ENCODE data around the gene CTXND1.
A peak's percentile ranks its signal among the peaks of the same experiment; 100 is the strongest.
"Not testable (repeated sequence)": the region's sequence is repeated elsewhere in the genome, so short reads cannot be mapped to it uniquely, and the experiment has no call there.

The CTXND1 gene

DNA sequence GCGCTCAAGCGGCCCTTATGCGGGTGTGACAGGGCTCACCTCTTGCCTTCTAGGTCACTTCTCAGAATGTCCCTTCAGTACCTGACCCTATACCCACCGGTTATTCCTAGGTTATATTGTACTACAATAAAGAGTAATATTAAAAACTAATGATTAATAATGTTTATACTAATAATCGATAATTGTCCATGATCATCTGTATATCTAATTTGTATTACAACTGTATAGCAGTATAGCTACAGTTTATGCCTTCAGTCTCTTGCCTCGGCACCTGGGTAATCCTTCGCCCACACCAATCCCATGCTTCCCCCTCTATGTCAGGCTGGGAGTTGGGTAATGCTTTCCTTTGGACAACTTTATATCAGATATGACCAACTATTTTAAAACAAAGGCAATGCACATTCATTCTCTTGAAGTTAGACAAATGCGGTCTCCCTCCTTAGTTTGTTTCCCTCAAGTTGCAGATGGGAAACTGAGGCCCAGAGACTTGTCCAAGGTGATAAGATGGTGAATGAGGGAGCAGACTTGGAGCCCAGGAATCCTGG, 95.8 kb downstream of the CTXND1 start:
- DNase-seq (ENCODE audit: low spot score): no peak
- in situ Hi-C loops (cut with MboI; ENCODE audit: low pct_unique_long_range_greater_than_20kb, low sequenced_read_pairs, unreplicated experiment): loop anchor here (25.0 kb wide), 1 partner anchor 819 kb away; no protein-coding TSS in a partner anchor
- TF ChIP-seq, protein P1, sequence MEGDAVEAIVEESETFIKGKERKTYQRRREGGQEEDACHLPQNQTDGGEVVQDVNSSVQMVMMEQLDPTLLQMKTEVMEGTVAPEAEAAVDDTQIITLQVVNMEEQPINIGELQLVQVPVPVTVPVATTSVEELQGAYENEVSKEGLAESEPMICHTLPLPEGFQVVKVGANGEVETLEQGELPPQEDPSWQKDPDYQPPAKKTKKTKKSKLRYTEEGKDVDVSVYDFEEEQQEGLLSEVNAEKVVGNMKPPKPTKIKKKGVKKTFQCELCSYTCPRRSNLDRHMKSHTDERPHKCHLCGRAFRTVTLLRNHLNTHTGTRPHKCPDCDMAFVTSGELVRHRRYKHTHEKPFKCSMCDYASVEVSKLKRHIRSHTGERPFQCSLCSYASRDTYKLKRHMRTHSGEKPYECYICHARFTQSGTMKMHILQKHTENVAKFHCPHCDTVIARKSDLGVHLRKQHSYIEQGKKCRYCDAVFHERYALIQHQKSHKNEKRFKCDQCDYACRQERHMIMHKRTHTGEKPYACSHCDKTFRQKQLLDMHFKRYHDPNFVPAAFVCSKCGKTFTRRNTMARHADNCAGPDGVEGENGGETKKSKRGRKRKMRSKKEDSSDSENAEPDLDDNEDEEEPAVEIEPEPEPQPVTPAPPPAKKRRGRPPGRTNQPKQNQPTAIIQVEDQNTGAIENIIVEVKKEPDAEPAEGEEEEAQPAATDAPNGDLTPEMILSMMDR (IDR thresholded peaks at IDR 0.05; ENCODE audit: extremely low read depth, insufficient read depth, missing control alignments): no peak

- not testable (repeated sequence) for DNase-seq (ENCODE audit: low spot score)
- in situ Hi-C loops (cut with MboI; ENCODE audit: low pct_unique_long_range_greater_than_20kb, low sequenced_read_pairs, unreplicated experiment): loop anchor here (25.0 kb wide), 1 partner anchor 818 kb away; no protein-coding TSS in a partner anchor
Observed at GRCh38 chr15:80155378-80156175, 96.4 kb downstream of the CTXND1 start.

- in situ Hi-C loops (cut with MboI; ENCODE audit: low pct_unique_long_range_greater_than_20kb, low sequenced_read_pairs, unreplicated experiment): loop anchor here (25.0 kb wide), 1 partner anchor 818 kb away; no protein-coding TSS in a partner anchor
Observed at GRCh38 chr15:80155001-80155377, 97.0 kb downstream of the CTXND1 start.

DNA sequence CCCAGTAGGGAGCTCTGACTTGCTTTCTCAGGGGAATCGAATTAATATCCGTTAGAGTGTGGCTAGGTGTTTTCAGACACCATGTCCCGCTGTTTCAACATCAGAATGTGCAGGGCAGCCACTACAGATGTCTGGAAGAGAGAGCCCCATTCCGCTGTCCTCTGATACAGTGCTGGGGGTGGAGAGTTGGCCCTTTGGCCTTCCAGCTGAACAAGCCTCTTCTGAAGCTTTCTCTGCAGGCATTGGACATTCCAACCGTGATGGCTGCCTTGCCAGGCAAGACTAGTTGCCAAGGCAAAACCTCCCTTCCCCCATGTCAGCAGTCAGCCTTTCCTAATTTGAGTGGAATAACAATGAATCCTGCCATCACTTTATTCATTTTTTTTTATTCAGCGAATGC, 97.7 kb downstream of the CTXND1 start:
- in situ Hi-C loops (cut with MboI; ENCODE audit: low pct_unique_long_range_greater_than_20kb, low sequenced_read_pairs, unreplicated experiment): loop anchor here (25.0 kb wide), 1 partner anchor 817 kb away; no protein-coding TSS in a partner anchor
- no peak for DNase-seq (ENCODE audit: low spot score)
- TF ChIP-seq, protein P1 (IDR thresholded peaks at IDR 0.05; ENCODE audit: extremely low read depth, insufficient read depth, missing control alignments): no peak

More at GRCh38 chr15:80155001-80155377, 97.0 kb downstream of the CTXND1 start:
- TF ChIP-seq, protein P1 (IDR thresholded peaks at IDR 0.05; ENCODE audit: extremely low read depth, insufficient read depth, missing control alignments): no peak
- DNase-seq (ENCODE audit: low spot score): no peak

DNA sequence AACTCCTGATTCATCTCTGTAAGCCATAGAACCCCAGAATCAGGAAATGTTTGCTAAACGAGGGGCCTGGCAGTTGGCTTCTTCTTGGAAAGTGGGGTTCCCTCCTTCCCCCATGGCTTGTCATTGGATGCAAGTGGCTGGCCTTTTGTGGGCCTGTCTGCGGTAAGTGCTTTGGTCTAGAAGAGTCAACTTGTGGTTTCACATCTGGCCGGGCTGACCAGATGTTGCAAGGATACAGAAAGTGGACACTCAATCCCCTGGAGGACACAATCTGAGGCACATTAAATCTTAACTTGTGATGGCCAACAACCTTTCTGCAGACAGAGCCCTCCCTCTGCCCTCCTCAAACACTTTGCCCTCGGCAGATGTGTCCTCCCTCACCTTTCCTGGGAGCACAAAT, 98.1 kb downstream of the CTXND1 start:
- no peak for DNase-seq (ENCODE audit: low spot score)
- TF ChIP-seq, protein P1 (IDR thresholded peaks at IDR 0.05; ENCODE audit: extremely low read depth, insufficient read depth, missing control alignments): no peak
- in situ Hi-C loops (cut with MboI; ENCODE audit: low pct_unique_long_range_greater_than_20kb, low sequenced_read_pairs, unreplicated experiment): loop anchor here (25.0 kb wide), 1 partner anchor 817 kb away; no protein-coding TSS in a partner anchor

GRCh38 chr15:80152896-80153876, 98.8 kb downstream of the CTXND1 start, which contains the start of gene FAH:
Gene FAH, plus strand, starts transcription at chr15:80152999. Its CDS starts 56 bp downstream, at chr15:80153055.
- peak; percentile 43 for DNase-seq (ENCODE audit: low spot score)
- TF ChIP-seq, protein P1 (IDR thresholded peaks at IDR 0.05; ENCODE audit: extremely low read depth, insufficient read depth, missing control alignments): no peak
- in situ Hi-C loops (cut with MboI; ENCODE audit: low pct_unique_long_range_greater_than_20kb, low sequenced_read_pairs, unreplicated experiment): loop anchor here (25.0 kb wide), 1 partner anchor 816 kb away; no protein-coding TSS in a partner anchor

All from GM13977 (cell line).